Measurements from ENCODE around the gene ABCA13.

Gene ABCA13

GRCh38 chr7:48380921-48381320 is 209.7 kb downstream of the ABCA13 start:
- H2AFZ ChIP-seq: no peak overlapping the region
- TF ChIP-seq CTCF (IDR thresholded peaks at IDR 0.05): no peak
- H3K9ac ChIP-seq: no peak overlapping the region

GRCh38 chr7:48381571-48381970 is 210.3 kb downstream of the ABCA13 start:
- Histone ChIP-seq H3K4me1 (no peaks in the 10 kb centered on the region), H3K4me3 (ENCODE audit: low read depth, low read length) (no peak overlapping the region), H3K9ac (no peak overlapping the region), H3K9me3 (ENCODE audit: control insufficient read depth, low read length) (no peaks in the 10 kb centered on the region), H2AFZ (no peak overlapping the region), H3K36me3 (ENCODE audit: control insufficient read depth, insufficient read depth, low read length) (no peaks in the 10 kb centered on the region), H3K27me3 (ENCODE audit: control insufficient read depth, insufficient read depth, low read length) (no peaks in the 10 kb centered on the region), H3K4me2 (ENCODE audit: low read length) (no peak overlapping the region), H3K27ac (no peak overlapping the region), H3K79me2 (no peaks in the 10 kb centered on the region)
- no peak for TF ChIP-seq CTCF (IDR thresholded peaks at IDR 0.05)

More at GRCh38 chr7:48380921-48381320, 209.7 kb downstream of the ABCA13 start:
- H3K4me2 ChIP-seq (ENCODE audit: low read length): no peak overlapping the region
- H3K36me3 ChIP-seq (ENCODE audit: control insufficient read depth, insufficient read depth, low read length): no peaks in the 10 kb centered on the region
- no peaks in the 10 kb centered on the region for H3K9me3 ChIP-seq (ENCODE audit: control insufficient read depth, low read length)
- H3K27me3 ChIP-seq (ENCODE audit: control insufficient read depth, insufficient read depth, low read length): no peaks in the 10 kb centered on the region
- H3K4me3 ChIP-seq (ENCODE audit: low read depth, low read length): no peak overlapping the region
- H3K4me1 ChIP-seq: no peaks in the 10 kb centered on the region
- no peaks in the 10 kb centered on the region for H3K79me2 ChIP-seq
- no peak overlapping the region for H3K27ac ChIP-seq

GRCh38 chr7:48384180-48384752 is 213.0 kb downstream of the ABCA13 start:
- Histone ChIP-seq H3K4me3 (ENCODE audit: low read depth, low read length) (no peak overlapping the region), H3K4me2 (ENCODE audit: low read length) (no peak overlapping the region), H3K79me2 (no peaks in the 10 kb centered on the region)

GRCh38 chr7:48387932-48388331 is 216.7 kb downstream of the ABCA13 start:
- Histone ChIP-seq H2AFZ (no peak overlapping the region), H3K36me3 (ENCODE audit: control insufficient read depth, insufficient read depth, low read length) (no peaks in the 10 kb centered on the region), H3K9me3 (ENCODE audit: control insufficient read depth, low read length) (no peaks in the 10 kb centered on the region), H3K27me3 (ENCODE audit: control insufficient read depth, insufficient read depth, low read length) (no peaks in the 10 kb centered on the region), H3K9ac (no peak overlapping the region), H3K27ac (no peak overlapping the region), H3K79me2 (no peaks in the 10 kb centered on the region), H3K4me3 (ENCODE audit: low read depth, low read length) (no peak overlapping the region), H3K4me1 (no peaks in the 10 kb centered on the region), H3K4me2 (ENCODE audit: low read length) (no peak overlapping the region)
- TF ChIP-seq CTCF (IDR thresholded peaks at IDR 0.05): no peak

More at GRCh38 chr7:48384180-48384752, 213.0 kb downstream of the ABCA13 start:
- Histone ChIP-seq H3K9ac (no peak overlapping the region), H3K36me3 (ENCODE audit: control insufficient read depth, insufficient read depth, low read length) (no peaks in the 10 kb centered on the region), H3K27me3 (ENCODE audit: control insufficient read depth, insufficient read depth, low read length) (no peaks in the 10 kb centered on the region), H3K4me1 (no peaks in the 10 kb centered on the region), H2AFZ (no peak overlapping the region), H3K9me3 (ENCODE audit: control insufficient read depth, low read length) (no peaks in the 10 kb centered on the region), H3K27ac (no peak overlapping the region)
- no peak for TF ChIP-seq CTCF (IDR thresholded peaks at IDR 0.05)

GRCh38 chr7:48388911-48389310 is 217.7 kb downstream of the ABCA13 start:
- Histone ChIP-seq H3K9me3 (ENCODE audit: control insufficient read depth, low read length) (no peaks in the 10 kb centered on the region), H2AFZ (no peak overlapping the region), H3K79me2 (no peaks in the 10 kb centered on the region), H3K4me3 (ENCODE audit: low read depth, low read length) (no peak overlapping the region), H3K4me1 (no peaks in the 10 kb centered on the region), H3K27ac (no peak overlapping the region), H3K9ac (no peak overlapping the region), H3K36me3 (ENCODE audit: control insufficient read depth, insufficient read depth, low read length) (no peaks in the 10 kb centered on the region), H3K4me2 (ENCODE audit: low read length) (no peak overlapping the region), H3K27me3 (ENCODE audit: control insufficient read depth, insufficient read depth, low read length) (no peaks in the 10 kb centered on the region)
- TF ChIP-seq CTCF (IDR thresholded peaks at IDR 0.05): no peak

Data from parathyroid adenoma (tissue), 2 donors.